Middle frontal gyrus (tissue), 1 donor: Measurements from ENCODE around the gene AKT1S1.

Experiments used
- DNase-seq: peaks from one replicate; pipeline ENCODE4 v3.0.0-alpha.2; 2015; ENCODE audit warnings: low spot score; ENCODE audit errors: extremely low spot score

Gene AKT1S1

GRCh38 chr19:49883094-49883493 is 5.9 kb upstream of the AKT1S1 start:
- no peak for DNase-seq

GRCh38 chr19:49882643-49883042 is 5.5 kb upstream of the AKT1S1 start:
- no peak for DNase-seq

- DNase-seq, result no peak
These were observed 4.7 kb upstream of the AKT1S1 start for GRCh38 chr19:49881672-49882394.

- DNase-seq, result no peak
These were observed 4.0 kb upstream of the AKT1S1 start for GRCh38 chr19:49881186-49881585.

GRCh38 chr19:49880162-49880869 is 3.2 kb upstream of the AKT1S1 start:
- no peak for DNase-seq

- DNase-seq, result no peak
These were observed 2.2 kb upstream of the AKT1S1 start for GRCh38 chr19:49879243-49879963.

- no peak for DNase-seq
These were observed 1.6 kb upstream of the AKT1S1 start for GRCh38 chr19:49878744-49879070.

GRCh38 chr19:49877879-49878743 is 956 bp upstream of the AKT1S1 start:
- DNase-seq, result peak; percentile 83

- DNase-seq, result peak; percentile 98
These were observed 634 bp downstream of the AKT1S1 start for GRCh38 chr19:49876422-49877019.

- DNase-seq, result peak; percentile 48
These were observed 1.2 kb downstream of the AKT1S1 start for GRCh38 chr19:49875857-49876421.

GRCh38 chr19:49875177-49875576 is 2.0 kb downstream of the AKT1S1 start:
- no peak for DNase-seq

GRCh38 chr19:49874503-49875157 is 2.5 kb downstream of the AKT1S1 start:
- DNase-seq, result no peak

GRCh38 chr19:49873834-49874233 is 3.3 kb downstream of the AKT1S1 start:
- no peak for DNase-seq

GRCh38 chr19:49873129-49873521 is 4.0 kb downstream of the AKT1S1 start:
- no peak for DNase-seq

GRCh38 chr19:49872245-49873128 is 4.7 kb downstream of the AKT1S1 start:
- DNase-seq, result no peak

GRCh38 chr19:49871349-49871985 is 5.7 kb downstream of the AKT1S1 start:
- DNase-seq, result no peak

GRCh38 chr19:49870309-49870901 is 6.8 kb downstream of the AKT1S1 start:
- DNase-seq, result no peak
